ENCODE results near the gene RAI1.

RAI1 gene

DNA sequence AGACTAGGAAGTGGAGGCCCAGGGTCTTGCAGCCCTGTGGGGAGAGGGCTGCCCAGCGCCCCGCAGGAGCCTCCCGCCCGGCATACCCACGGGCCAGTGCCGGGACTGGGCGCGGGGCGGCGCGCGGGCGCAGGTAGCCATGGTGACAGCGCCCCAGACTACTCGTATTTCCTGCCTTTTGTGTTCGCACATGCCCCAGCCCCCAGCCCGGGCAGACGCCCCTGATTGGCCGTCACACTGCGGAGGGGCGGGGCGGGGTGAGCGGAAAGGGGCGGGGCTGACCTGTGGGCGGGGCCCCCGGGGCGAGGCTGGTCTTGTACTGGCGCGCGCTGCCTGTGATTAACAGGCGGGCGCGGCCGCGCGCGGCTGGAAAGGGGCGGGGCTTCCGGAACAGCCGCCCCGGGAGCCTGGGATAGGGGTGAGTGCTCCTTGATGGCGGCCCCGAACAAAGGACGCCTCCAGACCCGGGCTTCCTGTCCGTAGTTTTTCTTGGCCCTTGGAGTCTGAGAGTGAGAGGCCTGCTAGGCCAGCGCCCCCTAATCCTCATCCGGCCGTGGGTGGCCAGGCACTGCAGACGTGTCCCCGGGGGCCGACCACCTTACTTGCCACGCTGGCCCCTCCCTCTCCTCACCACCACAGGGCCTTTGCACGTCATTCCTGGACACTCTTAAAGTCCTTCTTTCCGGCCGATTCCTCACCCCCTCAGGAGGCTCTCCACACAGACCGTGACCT, 71.0 kb downstream of the RAI1 start:
- peak overlapping the region; percentile 65; the same call in 1 of the 2 replicates for H3K4me3 ChIP-seq (ENCODE audit: low read length)
- TF ChIP-seq ZNF274 (IDR thresholded peaks at IDR 0.05; ENCODE audit: low read depth, low read length): no peak

- TF ChIP-seq ZNF274 (IDR thresholded peaks at IDR 0.05; ENCODE audit: low read depth, low read length): no peak
- peak overlapping the region; percentile 65; the same call in 1 of the 2 replicates for H3K4me3 ChIP-seq (ENCODE audit: low read length)
These were observed 71.6 kb downstream of the RAI1 start for GRCh38 chr17:17752821-17753321.

- H3K4me3 ChIP-seq (ENCODE audit: low read length): no peak overlapping the region
- TF ChIP-seq ZNF274 (IDR thresholded peaks at IDR 0.05; ENCODE audit: low read depth, low read length): no peak
These were observed 73.7 kb downstream of the RAI1 start for GRCh38 chr17:17754719-17755686.

GRCh38 chr17:17755715-17756114, 74.5 kb downstream of the RAI1 start:
- TF ChIP-seq ZNF274 (IDR thresholded peaks at IDR 0.05; ENCODE audit: low read depth, low read length): no peak
- H3K4me3 ChIP-seq (ENCODE audit: low read length): no peak overlapping the region

- no peak for TF ChIP-seq ZNF274 (IDR thresholded peaks at IDR 0.05; ENCODE audit: low read depth, low read length)
- H3K4me3 ChIP-seq (ENCODE audit: low read length): peak overlapping the region; percentile 13; the same call in 1 of the 2 replicates
These were observed 76.1 kb downstream of the RAI1 start for GRCh38 chr17:17757391-17757791.

- no peak for TF ChIP-seq ZNF274 (IDR thresholded peaks at IDR 0.05; ENCODE audit: low read depth, low read length)
- H3K4me3 ChIP-seq (ENCODE audit: low read length): peak overlapping the region; percentile 13; the same call in 1 of the 2 replicates
These were observed 76.9 kb downstream of the RAI1 start for GRCh38 chr17:17757956-17758845.

DNA sequence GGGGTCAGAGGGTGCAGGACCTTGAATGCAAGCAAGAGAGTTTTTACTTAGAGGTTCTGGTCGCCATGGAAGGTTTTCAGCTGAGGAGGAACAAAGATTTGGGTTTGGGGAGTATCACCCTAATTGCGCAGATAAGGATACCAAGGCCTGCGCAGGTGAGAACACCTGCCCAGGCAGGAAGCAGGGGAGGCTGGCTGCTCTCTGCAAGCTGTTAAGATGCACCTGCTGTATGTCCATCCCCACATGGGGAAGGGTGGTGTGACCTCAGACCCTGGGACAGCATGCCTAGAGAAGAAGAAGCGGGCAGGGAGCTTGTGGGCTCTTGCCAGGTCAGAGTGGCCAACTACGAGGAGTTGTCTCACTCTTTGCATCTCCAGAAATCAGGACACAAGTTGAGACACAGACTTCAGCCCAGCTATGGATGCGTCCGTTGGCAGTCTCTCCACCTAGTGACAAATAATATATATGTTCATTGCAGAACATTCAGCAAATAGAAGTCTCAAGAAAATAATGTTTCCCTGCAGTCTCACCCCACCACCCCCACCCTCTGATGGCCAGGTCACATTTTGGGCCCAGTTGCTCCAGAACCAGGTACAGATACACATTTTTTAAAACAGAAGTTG, 77.8 kb downstream of the RAI1 start:
- TF ChIP-seq ZNF274 (IDR thresholded peaks at IDR 0.05; ENCODE audit: low read depth, low read length): no peak
- H3K4me3 ChIP-seq (ENCODE audit: low read length): no peak overlapping the region

- H3K4me3 ChIP-seq (ENCODE audit: low read length): no peak overlapping the region
- no peak for TF ChIP-seq ZNF274 (IDR thresholded peaks at IDR 0.05; ENCODE audit: low read depth, low read length)
These were observed 79.1 kb downstream of the RAI1 start for GRCh38 chr17:17760350-17760749.

- TF ChIP-seq ZNF274 (IDR thresholded peaks at IDR 0.05; ENCODE audit: low read depth, low read length): no peak
- no peak overlapping the region for H3K4me3 ChIP-seq (ENCODE audit: low read length)
These were observed 79.8 kb downstream of the RAI1 start for GRCh38 chr17:17760872-17761550.

DNA sequence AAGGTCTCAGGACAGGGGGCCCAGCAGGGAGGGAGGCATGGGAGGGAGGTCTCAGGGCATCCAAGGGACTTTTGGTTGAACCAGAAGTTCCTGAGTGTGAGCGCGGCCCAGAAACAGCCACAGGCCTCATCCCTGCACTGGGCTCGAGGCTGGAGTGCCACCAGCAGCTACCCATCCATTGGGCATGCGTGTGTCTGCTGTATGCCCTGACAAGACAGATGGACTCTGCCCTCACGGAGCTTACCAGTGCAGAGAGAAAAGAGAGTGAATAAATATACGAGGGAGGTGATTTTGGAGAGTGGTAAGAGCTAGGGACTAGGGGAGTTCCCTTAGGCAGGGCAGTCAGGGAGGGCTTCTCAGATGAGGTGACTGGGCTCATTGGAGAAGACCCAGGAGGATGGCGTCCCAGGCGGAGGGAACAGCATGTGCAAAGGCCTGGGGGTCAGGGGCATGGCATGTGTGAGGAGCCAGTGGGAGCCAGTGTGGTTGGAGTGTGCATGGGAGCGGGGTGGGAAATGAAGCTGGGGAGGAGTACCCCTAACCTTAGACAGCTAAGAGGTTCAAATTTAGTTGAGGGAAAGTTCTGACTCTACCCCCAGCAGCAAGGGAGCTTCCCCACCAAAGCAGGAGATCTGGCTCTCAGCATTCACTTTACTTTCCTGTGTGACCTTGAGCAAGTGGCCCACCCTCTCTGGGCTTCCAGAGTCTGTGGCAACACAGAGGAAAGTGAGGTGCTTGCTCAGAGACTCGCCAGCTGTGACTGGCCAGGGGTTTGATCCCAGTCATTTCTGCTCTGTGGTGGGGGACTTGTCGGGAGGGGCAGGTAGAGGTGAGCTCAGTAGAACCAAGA, 80.9 kb downstream of the RAI1 start:
- no peak overlapping the region for H3K4me3 ChIP-seq (ENCODE audit: low read length)
- TF ChIP-seq ZNF274 (IDR thresholded peaks at IDR 0.05; ENCODE audit: low read depth, low read length): no peak

DNA sequence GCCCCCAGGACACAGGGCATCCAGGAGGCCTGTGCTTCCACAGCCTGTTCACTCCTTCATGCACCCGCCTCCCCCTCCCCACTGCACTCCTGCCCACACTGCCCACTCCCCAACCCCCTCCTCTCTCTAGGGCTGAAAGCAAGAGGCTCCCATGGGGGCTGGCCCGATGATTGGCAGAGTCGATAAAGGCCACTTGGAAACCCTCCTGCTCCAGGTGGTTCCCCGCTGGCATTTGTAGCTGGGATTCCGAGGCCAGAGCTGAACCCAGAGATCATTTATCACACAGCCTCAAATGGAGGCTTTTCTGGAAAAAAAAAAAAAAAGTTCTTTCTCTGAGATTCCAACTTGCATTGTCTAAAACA, 81.5 kb downstream of the RAI1 start:
- no peak overlapping the region for H3K4me3 ChIP-seq (ENCODE audit: low read length)
- TF ChIP-seq ZNF274 (IDR thresholded peaks at IDR 0.05; ENCODE audit: low read depth, low read length): no peak

DNA sequence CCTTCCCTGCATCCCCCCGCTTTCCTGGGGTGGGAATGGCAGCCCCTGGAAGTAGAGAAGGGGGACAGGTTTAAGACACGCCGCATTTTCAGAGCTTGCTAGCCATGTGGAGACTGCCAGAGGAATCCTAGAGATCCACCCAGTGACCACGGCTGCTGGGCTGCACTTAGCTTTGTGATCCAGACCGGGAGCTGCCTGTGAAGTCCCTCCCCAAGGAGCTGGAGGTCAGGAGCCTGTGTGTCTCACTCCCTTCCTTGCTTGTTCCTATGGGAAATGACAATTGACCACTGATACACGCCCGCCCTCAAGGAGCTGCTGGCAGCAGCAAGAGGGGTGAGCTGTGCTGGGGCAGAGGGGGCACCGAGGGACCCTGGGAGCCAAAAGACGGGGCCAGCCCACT, 81.9 kb downstream of the RAI1 start:
- no peak overlapping the region for H3K4me3 ChIP-seq (ENCODE audit: low read length)
- TF ChIP-seq ZNF274 (IDR thresholded peaks at IDR 0.05; ENCODE audit: low read depth, low read length): no peak

All from GM08714 (cell line).